GM06990 (cell line): Measurements from ENCODE around the gene XIRP1.
A peak's percentile ranks its signal among the peaks of the same experiment; 100 is the strongest.

Experiments
- DNase-seq: peaks from one replicate; pipeline ENCODE4 v3.0.0-alpha.2; 2011; ENCODE audit not compliant: insufficient read length; ENCODE audit errors: extremely low read depth
- H3K27me3 ChIP-seq: replicated peaks from 2 replicates; pipeline ENCODE4 v1.6.0; 2011; ENCODE audit warnings: low read length; ENCODE audit not compliant: control insufficient read depth, insufficient read depth
- H3K36me3 ChIP-seq: 2 replicates; pipeline ENCODE4 v1.5.1; 2011; ENCODE audit warnings: low read length; ENCODE audit not compliant: control insufficient read depth, insufficient read depth
- H3K4me3 ChIP-seq: replicated peaks from 2 replicates; pipeline ENCODE4 v1.5.1; 2011; ENCODE audit warnings: low read depth, mild to moderate bottlenecking, control low read depth, low read length
- TF ChIP-seq, protein P1 (sequence below): IDR thresholded peaks from 2 replicates; pipeline ENCODE4 v1.5.1; 2011; ENCODE audit warnings: low read length, control low read depth, mild to moderate bottlenecking, inconsistent platforms; ENCODE audit not compliant: insufficient read depth, poor library complexity, severe bottlenecking

XIRP1 gene

DNA sequence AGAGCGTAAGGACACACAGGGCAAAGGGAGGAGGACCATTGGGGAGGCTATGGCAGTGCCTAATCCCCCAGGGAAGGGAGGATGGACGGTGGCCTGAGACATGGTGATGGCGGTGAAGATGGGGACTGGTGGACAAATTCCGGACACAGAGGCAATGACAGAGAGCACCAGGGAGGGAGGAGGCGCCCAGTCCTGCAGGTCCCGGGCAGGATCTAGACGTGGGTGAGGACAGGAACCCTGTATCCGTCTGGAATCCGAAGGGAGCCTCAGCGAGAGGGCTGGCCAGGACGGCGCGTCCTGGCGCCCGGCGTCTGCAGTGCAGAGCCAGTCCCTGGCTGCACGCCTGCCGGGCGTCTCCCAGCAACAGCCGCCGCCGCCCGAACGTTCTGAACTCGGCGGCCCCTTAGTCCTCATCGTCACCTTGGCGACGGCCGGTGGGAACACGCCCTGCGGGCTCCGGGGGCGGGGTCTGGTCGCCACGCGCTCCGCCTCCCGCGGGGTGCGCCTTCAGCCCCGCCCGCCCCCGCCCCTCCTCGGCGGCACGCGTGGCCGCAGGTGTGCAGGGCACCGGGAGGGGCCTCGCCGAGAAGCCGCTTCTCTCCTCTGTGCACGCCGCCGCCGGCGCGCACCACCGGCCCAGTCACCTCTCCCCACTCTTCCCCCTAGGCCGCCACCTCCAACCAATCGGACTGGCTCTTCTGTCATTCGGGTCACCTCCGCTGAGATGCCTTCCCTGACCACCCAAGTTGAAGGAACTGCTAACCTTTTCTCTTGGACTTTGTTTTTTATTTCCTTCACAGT, 11.6 kb downstream of the XIRP1 start:
- DNase-seq: peak; percentile 91
- H3K36me3 ChIP-seq: no peaks in the 10 kb centered on the region

DNA sequence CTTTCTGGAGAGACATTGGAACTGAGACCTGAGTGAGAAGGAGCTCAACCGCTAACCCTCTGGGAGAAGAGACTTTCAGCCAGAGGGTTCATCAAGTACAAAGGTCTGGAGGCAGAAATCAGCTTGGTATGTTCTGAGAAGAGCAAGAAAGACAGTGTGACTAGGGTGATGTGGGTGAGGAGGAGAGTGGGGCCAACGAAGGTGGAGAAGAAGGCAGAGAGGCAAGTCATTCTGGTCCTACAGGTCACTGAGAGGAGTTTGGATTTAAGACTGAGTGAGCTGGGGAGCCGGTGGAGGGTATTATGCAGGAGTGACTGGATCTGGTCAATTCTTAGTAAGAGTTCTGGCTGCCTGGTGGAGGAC, 12.2 kb downstream of the XIRP1 start:
- DNase-seq: no peak
- H3K4me3 ChIP-seq: peak overlapping the region; percentile 51
- H3K36me3 ChIP-seq: no peaks in the 10 kb centered on the region
- H3K27me3 ChIP-seq: 0 out of 2 replicates have a peak, but pooled peaks cover 2% of the 10 kb centered on the region
- TF ChIP-seq, protein P1, sequence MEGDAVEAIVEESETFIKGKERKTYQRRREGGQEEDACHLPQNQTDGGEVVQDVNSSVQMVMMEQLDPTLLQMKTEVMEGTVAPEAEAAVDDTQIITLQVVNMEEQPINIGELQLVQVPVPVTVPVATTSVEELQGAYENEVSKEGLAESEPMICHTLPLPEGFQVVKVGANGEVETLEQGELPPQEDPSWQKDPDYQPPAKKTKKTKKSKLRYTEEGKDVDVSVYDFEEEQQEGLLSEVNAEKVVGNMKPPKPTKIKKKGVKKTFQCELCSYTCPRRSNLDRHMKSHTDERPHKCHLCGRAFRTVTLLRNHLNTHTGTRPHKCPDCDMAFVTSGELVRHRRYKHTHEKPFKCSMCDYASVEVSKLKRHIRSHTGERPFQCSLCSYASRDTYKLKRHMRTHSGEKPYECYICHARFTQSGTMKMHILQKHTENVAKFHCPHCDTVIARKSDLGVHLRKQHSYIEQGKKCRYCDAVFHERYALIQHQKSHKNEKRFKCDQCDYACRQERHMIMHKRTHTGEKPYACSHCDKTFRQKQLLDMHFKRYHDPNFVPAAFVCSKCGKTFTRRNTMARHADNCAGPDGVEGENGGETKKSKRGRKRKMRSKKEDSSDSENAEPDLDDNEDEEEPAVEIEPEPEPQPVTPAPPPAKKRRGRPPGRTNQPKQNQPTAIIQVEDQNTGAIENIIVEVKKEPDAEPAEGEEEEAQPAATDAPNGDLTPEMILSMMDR: no peak

More for the DNA sequence above, 11.6 kb downstream of the XIRP1 start:
- TF ChIP-seq, protein P1: no peak
- Histone ChIP-seq H3K27me3 (0 out of 2 replicates have a peak, but pooled peaks cover 2% of the 10 kb centered on the region), H3K4me3 (peak overlapping the region; percentile 51)

DNA sequence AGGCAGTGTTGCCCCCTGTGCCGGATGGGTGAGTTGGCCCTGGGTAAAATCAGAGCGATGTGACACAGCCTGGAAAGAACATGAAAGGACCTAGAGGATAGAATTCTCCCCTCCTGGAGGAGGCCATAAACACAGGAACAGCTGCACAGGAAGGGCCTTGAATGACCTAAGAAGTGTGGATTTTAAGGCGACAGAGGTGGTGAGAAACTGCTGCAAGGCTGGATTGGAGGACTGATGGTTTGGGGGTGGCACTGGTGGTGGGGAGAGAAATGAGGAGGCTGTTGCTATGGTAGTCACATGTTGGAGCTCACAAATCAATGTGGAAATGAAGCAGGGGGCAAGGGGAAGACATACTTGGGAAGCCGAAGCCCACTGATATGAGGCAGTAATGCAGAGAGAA, 13.8 kb downstream of the XIRP1 start:
- TF ChIP-seq, protein P1: no peak
- DNase-seq: no peak
- Histone ChIP-seq H3K27me3 (0 out of 2 replicates have a peak, but pooled peaks cover 2% of the 10 kb centered on the region), H3K36me3 (no peaks in the 10 kb centered on the region), H3K4me3 (peak overlapping the region; percentile 63; the same call in 1 of the 2 replicates)

DNA sequence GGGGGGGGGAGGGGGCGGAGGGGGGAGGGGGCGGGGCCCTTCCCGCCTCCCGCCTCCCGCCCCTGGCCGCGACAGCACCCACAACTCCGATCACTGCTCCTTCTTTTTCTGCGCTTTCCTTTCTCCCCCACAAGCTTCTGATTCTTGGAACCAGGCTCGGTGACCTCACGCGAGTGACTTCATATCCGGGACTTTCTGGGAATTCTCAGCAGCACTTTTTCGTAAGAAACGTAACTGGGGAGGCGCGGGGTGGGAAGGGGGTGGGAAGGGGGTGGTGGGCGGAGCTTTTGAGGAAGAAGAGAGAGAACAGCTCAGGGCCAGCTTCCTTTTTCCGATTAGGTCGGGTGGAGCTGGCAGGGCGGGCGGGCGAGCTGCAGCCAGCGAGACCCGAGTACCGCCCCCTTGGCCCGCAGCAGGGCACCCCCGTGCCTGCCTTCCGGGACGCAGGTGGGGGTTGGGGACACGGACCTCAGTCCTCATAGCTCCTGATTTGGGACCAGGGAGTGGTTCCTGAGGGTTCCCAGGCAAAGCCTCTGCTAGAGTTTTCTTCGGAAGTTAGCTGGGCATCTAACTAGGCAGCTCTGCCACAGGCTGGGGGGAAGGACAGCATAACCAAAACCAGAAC, 14.6 kb downstream of the XIRP1 start:
- Histone ChIP-seq H3K27me3 (peaks cover 2% of the 10 kb centered on the region; the same call in 1 of the 2 replicates), H3K36me3 (no peaks in the 10 kb centered on the region), H3K4me3 (peak overlapping the region; percentile 63)
- TF ChIP-seq, protein P1: no peak
- DNase-seq: peak; percentile 63

DNA sequence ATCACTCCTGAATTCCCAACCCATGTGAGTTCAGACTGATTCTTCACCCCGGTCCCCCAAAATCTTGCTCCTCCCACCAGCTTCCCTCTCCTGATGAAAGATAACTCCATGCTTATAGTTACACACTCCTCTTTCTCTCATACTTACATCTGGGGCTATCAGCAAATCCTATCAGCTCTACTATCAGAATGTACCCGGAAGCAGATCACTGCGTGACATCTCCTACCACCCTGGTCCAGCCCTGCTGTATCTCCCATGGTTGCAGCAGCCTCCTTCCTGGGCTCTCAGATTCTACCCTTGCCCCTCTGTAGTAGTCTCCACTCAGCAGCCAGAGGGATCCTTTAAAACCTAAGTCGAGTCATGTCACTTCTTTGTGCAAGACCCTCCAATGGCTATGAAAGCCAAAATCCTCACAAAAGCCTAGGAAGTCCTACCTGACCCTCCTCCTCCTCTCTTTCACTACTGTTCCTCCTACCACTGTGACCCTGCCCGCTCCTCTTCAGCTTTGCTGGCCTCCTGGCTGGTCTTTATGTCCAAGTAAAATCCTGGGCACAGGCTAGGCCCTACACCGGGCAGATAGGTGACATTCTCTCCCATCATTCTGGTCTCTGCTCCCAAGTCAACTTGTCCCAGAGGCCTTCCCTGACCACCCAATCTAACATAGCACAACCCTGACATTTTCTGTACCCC, 16.2 kb downstream of the XIRP1 start:
- TF ChIP-seq, protein P1: no peak
- no peak for DNase-seq
- H3K27me3 ChIP-seq: peaks cover 2% of the 10 kb centered on the region; the same call in 1 of the 2 replicates
- H3K36me3 ChIP-seq: no peaks in the 10 kb centered on the region
- H3K4me3 ChIP-seq: no peak overlapping the region
